ENCODE measurements around the gene COL24A1. TPM values are rescaled to one million over a fixed set of nuclear protein-coding genes. Genes with fewer than 3 reads are reported as not detected.

COL24A1 gene
- total and polyA plus RNA-seq, 2 of the 8 experiments (the other 6 are each of a cell fraction or from before 2014, with no cell fraction given), result 0.23 to 1.1 TPM

- no peak overlapping the region for H3K14ac ChIP-seq (ENCODE audit: insufficient read length)
- no peak overlapping the region for H2AFZ ChIP-seq (ENCODE audit: low read length)
- H3K9ac ChIP-seq (replicated peaks in 1 of 4; ENCODE audit: extremely low read depth in 1 of 4, low read depth in 3 of 4, low read length in 3 of 4), result no peak overlapping the region
- H3K4me3 ChIP-seq (ENCODE audit: extremely low read depth in 1 of 4, insufficient read depth in 2 of 4, low read depth in 3 of 4, low read length in 4 of 4), result no peak overlapping the region
- no peak overlapping the region for H4K8ac ChIP-seq (ENCODE audit: extremely low read depth, insufficient read depth, low read length)
- no peak overlapping the region for H2BK120ac ChIP-seq (replicated peaks; ENCODE audit: low read depth, low read length)
- no peaks in the 10 kb centered on the region for H3K79me1 ChIP-seq (ENCODE audit: low read depth, low read length)
- H3K79me2 ChIP-seq (ENCODE audit: control insufficient read depth in 1 of 2, insufficient read depth in 2 of 2, low read length in 2 of 2), result no peaks in the 10 kb centered on the region
- H4K20me1 ChIP-seq (replicated peaks in 1 of 2; ENCODE audit: control insufficient read depth in 1 of 2, insufficient read depth in 2 of 2, low read length in 2 of 2), result no peaks in the 10 kb centered on the region
- ChIA-PET POLR2A (ENCODE audit: partially characterized antibody) (no interaction called here), CTCF (ENCODE audit: partially characterized antibody) (interaction anchor here (1.7 kb wide), 1 partner anchor 166 kb away, joined by 3 read pairs; no protein-coding TSS in a partner anchor)
- no peaks in the 10 kb centered on the region for H3K4me1 ChIP-seq (replicated peaks in 1 of 4; ENCODE audit: control insufficient read depth in 3 of 4, insufficient read depth in 4 of 4, low read length in 3 of 4)
- H2BK5ac ChIP-seq (ENCODE audit: low read depth, low read length), result no peak overlapping the region
- H3K23ac ChIP-seq (ENCODE audit: insufficient read length), result no peak overlapping the region
- H2BK20ac ChIP-seq (ENCODE audit: low read length), result no peak overlapping the region
- no peak overlapping the region for H4K5ac ChIP-seq (ENCODE audit: insufficient read length, low read depth, low read length)
- H2BK15ac ChIP-seq (ENCODE audit: low read length), result no peak overlapping the region
- no peaks in the 10 kb centered on the region for H3K36me3 ChIP-seq (ENCODE audit: control insufficient read depth in 2 of 4, insufficient read depth in 4 of 4, low read length in 3 of 4)
- H3K56ac ChIP-seq (replicated peaks; ENCODE audit: insufficient read length, low read depth, low read length), result no peak overlapping the region
- no peak overlapping the region for H3K4me2 ChIP-seq (ENCODE audit: insufficient read depth in 1 of 2, low read depth in 2 of 2, low read length in 2 of 2)
- H3K9me3 ChIP-seq (ENCODE audit: insufficient read depth in 2 of 2, low read depth in 1 of 2, low read length in 1 of 2), result peaks cover 3 to 10% of the 10 kb centered on the region in 2 experiments; a peak in 3 of 4 replicates
- TF ChIP-seq SIRT6 (IDR thresholded peaks at IDR 0.05; ENCODE audit: low read length) (no peak), KDM5A (IDR thresholded peaks at IDR 0.05; ENCODE audit: low read length) (no peak), TAF7 (optimal IDR thresholded peaks at IDR 0.05; ENCODE audit: borderline replicate concordance, low read depth, low read length) (no peak), USF2 (IDR thresholded peaks at IDR 0.05; ENCODE audit: low read length) (no peak), ASH2L (IDR thresholded peaks at IDR 0.05; ENCODE audit: low read length) (no peak), CREB1 (IDR thresholded peaks at IDR 0.05) (no peak), BCL11A (IDR thresholded peaks at IDR 0.05; ENCODE audit: low read depth in 2 of 2, low read length in 2 of 2) (no peak)
- H3K27ac ChIP-seq (ENCODE audit: low read depth, low read length), result no peak overlapping the region
- H4K91ac ChIP-seq (replicated peaks; ENCODE audit: insufficient read length, low read length), result no peak overlapping the region
- DNase-seq (ENCODE audit: low read depth in 1 of 2, low spot score in 2 of 2) (no peak), FAIRE-seq (no peak)
- H2AK5ac ChIP-seq (ENCODE audit: low read depth, low read length), result no peak overlapping the region
- H3K27me3 ChIP-seq (replicated peaks in 1 of 4; ENCODE audit: control insufficient read depth in 3 of 4, extremely low read depth in 1 of 4, insufficient read depth in 3 of 4, low read length in 3 of 4), result no peaks in the 10 kb centered on the region
- no peaks in the 10 kb centered on the region for H3K23me2 ChIP-seq (ENCODE audit: low read depth, low read length)
- no peak overlapping the region for H3K4ac ChIP-seq (replicated peaks; ENCODE audit: insufficient read length, low read depth, low read length)
- no peak overlapping the region for H3K18ac ChIP-seq (ENCODE audit: extremely low read depth, low read length)
- no peak overlapping the region for H2BK12ac ChIP-seq (ENCODE audit: low read depth, low read length)
- 85% methylated on average over 7 of the region's 7 CpGs; no CpG with 5 or more reads in 1 of the 2 experiments for WGBS, 2 experiments (ENCODE audit: extremely low coverage in 1 of 2, insufficient coverage in 1 of 2, insufficient read length in 1 of 2, insufficient replicate concordance in 2 of 2, low coverage in 1 of 2, low lambda C conversion rate in 2 of 2, missing lambda C conversion rate in 1 of 2)
These were observed 437.8 kb downstream of the COL24A1 start for GRCh38 chr1:85718678-85719340.

All from H1 (cell line).